Skeletal muscle satellite cell (primary cell): ENCODE measurements around the gene HUNK.

Experiments
- H3K27me3 ChIP-seq: 2 replicates; pipeline ENCODE4 v1.7.0; 2013; ENCODE audit warnings: low read length; ENCODE audit not compliant: control insufficient read depth, insufficient read depth
- H3K36me3 ChIP-seq: 2 replicates; pipeline ENCODE4 v1.7.0; 2013; ENCODE audit warnings: mild to moderate bottlenecking, control low read depth, low read length; ENCODE audit not compliant: insufficient read depth
- H3K4me1 ChIP-seq: 2 replicates; pipeline ENCODE4 v1.7.0; 2013; ENCODE audit warnings: low read length; ENCODE audit not compliant: control insufficient read depth, insufficient read depth
- H3K4me2 ChIP-seq: 2 replicates; pipeline ENCODE4 v1.7.0; 2013; ENCODE audit warnings: mild to moderate bottlenecking, low read length
- H3K4me3 ChIP-seq: 2 replicates; pipeline ENCODE4 v1.7.0; 2013; ENCODE audit warnings: low read length
- H3K9ac ChIP-seq: 2 replicates; pipeline ENCODE4 v1.7.0; 2013; ENCODE audit warnings: mild to moderate bottlenecking, low read depth, low read length, moderate library complexity
- H3K9me3 ChIP-seq: replicated peaks from 2 replicates; pipeline ENCODE4 v1.7.0; 2013; ENCODE audit warnings: mild to moderate bottlenecking, control low read depth, low read length

Gene HUNK

GRCh38 chr21:31886915-31887314 is 14.1 kb downstream of the HUNK start:
- Histone ChIP-seq H3K4me1 (no peaks in the 10 kb centered on the region), H3K4me2 (no peak overlapping the region), H3K4me3 (no peak overlapping the region), H3K36me3 (no peaks in the 10 kb centered on the region), H3K27me3 (no peaks in the 10 kb centered on the region), H3K9ac (no peak overlapping the region), H3K9me3 (no peaks in the 10 kb centered on the region)

DNA sequence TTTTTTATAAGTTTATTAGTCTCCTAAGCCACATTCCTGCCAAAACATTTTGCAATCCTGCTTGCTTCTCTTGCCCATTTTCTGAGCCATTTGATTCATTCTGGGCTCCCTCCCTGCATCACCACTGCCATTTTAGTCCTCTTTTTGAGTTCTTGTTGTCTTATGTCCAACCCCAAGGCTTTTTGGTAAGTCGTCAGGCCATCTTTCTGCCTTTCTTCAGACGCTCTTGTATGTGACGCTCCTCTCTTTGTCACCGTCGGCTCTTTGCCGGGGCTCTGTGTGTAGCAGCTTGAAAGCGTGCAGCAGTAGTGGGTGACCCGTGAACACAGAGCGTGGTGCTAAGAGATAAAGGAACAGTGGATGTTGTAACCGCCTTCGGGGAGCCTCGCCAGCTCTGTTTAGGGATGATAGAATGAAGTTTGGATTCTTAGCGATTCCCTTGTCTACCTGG is 14.6 kb downstream of the HUNK start:
- no peaks in the 10 kb centered on the region for H3K36me3 ChIP-seq
- no peak overlapping the region for H3K4me2 ChIP-seq
- H3K4me1 ChIP-seq = no peaks in the 10 kb centered on the region
- H3K9ac ChIP-seq = no peak overlapping the region
- no peaks in the 10 kb centered on the region for H3K27me3 ChIP-seq
- H3K4me3 ChIP-seq = no peak overlapping the region
- no peaks in the 10 kb centered on the region for H3K9me3 ChIP-seq

- Histone ChIP-seq H3K9me3 (no peaks in the 10 kb centered on the region), H3K36me3 (no peaks in the 10 kb centered on the region), H3K4me2 (no peak overlapping the region), H3K27me3 (no peaks in the 10 kb centered on the region), H3K4me3 (no peak overlapping the region), H3K4me1 (no peaks in the 10 kb centered on the region), H3K9ac (no peak overlapping the region)
These were observed 16.1 kb downstream of the HUNK start for GRCh38 chr21:31888936-31889371.

GRCh38 chr21:31889460-31889859 is 16.6 kb downstream of the HUNK start:
- Histone ChIP-seq H3K4me2 (no peak overlapping the region), H3K27me3 (no peaks in the 10 kb centered on the region), H3K4me3 (no peak overlapping the region), H3K9me3 (no peaks in the 10 kb centered on the region), H3K9ac (no peak overlapping the region), H3K4me1 (no peaks in the 10 kb centered on the region), H3K36me3 (no peaks in the 10 kb centered on the region)

DNA sequence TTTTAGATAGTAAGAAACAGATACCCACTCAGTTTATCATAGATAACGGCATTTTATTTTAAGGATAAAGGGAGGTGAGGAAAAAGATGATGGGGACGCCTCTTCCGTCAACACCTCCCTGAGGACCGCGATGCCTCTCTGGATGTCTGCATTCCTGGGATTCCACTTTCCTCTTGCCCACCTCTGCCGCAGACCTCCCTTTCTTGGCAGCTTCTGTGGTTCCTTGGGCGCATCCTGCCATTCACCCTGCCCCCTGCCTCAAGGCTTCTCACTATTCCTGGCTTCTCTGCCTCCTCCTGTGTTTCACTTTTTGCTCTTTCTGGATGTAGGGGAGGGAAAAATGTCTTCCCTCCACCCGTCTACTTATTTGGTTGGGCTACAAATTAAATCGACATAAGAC is 19.9 kb downstream of the HUNK start:
- no peaks in the 10 kb centered on the region for H3K4me1 ChIP-seq
- H3K9me3 ChIP-seq = no peaks in the 10 kb centered on the region
- no peaks in the 10 kb centered on the region for H3K27me3 ChIP-seq
- no peaks in the 10 kb centered on the region for H3K36me3 ChIP-seq
- no peak overlapping the region for H3K9ac ChIP-seq
- H3K4me2 ChIP-seq = no peak overlapping the region
- no peak overlapping the region for H3K4me3 ChIP-seq

GRCh38 chr21:31893851-31894415 is 21.1 kb downstream of the HUNK start:
- Histone ChIP-seq H3K4me2 (no peak overlapping the region), H3K9ac (no peak overlapping the region), H3K36me3 (no peaks in the 10 kb centered on the region), H3K27me3 (no peaks in the 10 kb centered on the region), H3K4me3 (no peak overlapping the region), H3K9me3 (no peaks in the 10 kb centered on the region), H3K4me1 (no peaks in the 10 kb centered on the region)

- no peak overlapping the region for H3K9ac ChIP-seq
- no peaks in the 10 kb centered on the region for H3K36me3 ChIP-seq
- H3K27me3 ChIP-seq = no peaks in the 10 kb centered on the region
- H3K9me3 ChIP-seq = no peaks in the 10 kb centered on the region
- no peaks in the 10 kb centered on the region for H3K4me1 ChIP-seq
- H3K4me2 ChIP-seq = no peak overlapping the region
- H3K4me3 ChIP-seq = no peak overlapping the region
These were observed 21.6 kb downstream of the HUNK start for GRCh38 chr21:31894457-31894856.

GRCh38 chr21:31895077-31895835 is 22.4 kb downstream of the HUNK start:
- Histone ChIP-seq H3K9me3 (no peaks in the 10 kb centered on the region), H3K27me3 (no peaks in the 10 kb centered on the region), H3K4me2 (no peak overlapping the region), H3K4me3 (no peak overlapping the region), H3K4me1 (no peaks in the 10 kb centered on the region), H3K9ac (no peak overlapping the region), H3K36me3 (no peaks in the 10 kb centered on the region)

DNA sequence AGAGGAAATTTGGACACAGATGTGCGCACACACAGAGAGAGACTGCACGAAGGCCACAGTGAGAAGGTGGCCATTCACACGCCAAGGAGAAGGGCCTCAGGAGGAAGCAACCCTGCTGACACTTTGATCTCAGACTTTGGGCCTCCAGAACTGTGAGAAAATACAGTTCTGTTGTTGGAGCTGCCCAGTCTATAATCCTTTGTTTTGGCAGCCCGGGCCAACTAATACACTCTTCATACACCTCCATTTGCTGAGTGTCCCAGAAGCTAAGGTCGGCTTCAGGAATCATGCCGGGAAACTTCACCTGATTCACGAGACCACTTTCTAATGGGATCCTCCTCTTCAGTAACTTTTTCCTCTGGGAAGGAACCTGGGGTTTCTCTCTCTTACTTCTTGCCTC is 23.2 kb downstream of the HUNK start:
- H3K4me3 ChIP-seq = no peak overlapping the region
- H3K9me3 ChIP-seq = no peaks in the 10 kb centered on the region
- no peak overlapping the region for H3K4me2 ChIP-seq
- no peaks in the 10 kb centered on the region for H3K36me3 ChIP-seq
- H3K27me3 ChIP-seq = no peaks in the 10 kb centered on the region
- H3K9ac ChIP-seq = no peak overlapping the region
- H3K4me1 ChIP-seq = no peaks in the 10 kb centered on the region

- no peak overlapping the region for H3K4me3 ChIP-seq
- H3K36me3 ChIP-seq = no peaks in the 10 kb centered on the region
- no peak overlapping the region for H3K9ac ChIP-seq
- H3K4me1 ChIP-seq = no peaks in the 10 kb centered on the region
- no peak overlapping the region for H3K4me2 ChIP-seq
- no peaks in the 10 kb centered on the region for H3K9me3 ChIP-seq
- no peaks in the 10 kb centered on the region for H3K27me3 ChIP-seq
These were observed 24.5 kb downstream of the HUNK start for GRCh38 chr21:31897311-31897710.

- Histone ChIP-seq H3K9me3 (no peaks in the 10 kb centered on the region), H3K4me2 (no peak overlapping the region), H3K4me3 (no peak overlapping the region), H3K36me3 (no peaks in the 10 kb centered on the region), H3K4me1 (no peaks in the 10 kb centered on the region), H3K27me3 (no peaks in the 10 kb centered on the region), H3K9ac (no peak overlapping the region)
These were observed 26.3 kb downstream of the HUNK start for GRCh38 chr21:31898933-31899630.
